ENCODE measurements around the gene FGF12.
"Not testable (repeated sequence)": the region's sequence is repeated elsewhere in the genome, so short reads cannot be mapped to it uniquely, and the experiment has no call there.

DNA sequence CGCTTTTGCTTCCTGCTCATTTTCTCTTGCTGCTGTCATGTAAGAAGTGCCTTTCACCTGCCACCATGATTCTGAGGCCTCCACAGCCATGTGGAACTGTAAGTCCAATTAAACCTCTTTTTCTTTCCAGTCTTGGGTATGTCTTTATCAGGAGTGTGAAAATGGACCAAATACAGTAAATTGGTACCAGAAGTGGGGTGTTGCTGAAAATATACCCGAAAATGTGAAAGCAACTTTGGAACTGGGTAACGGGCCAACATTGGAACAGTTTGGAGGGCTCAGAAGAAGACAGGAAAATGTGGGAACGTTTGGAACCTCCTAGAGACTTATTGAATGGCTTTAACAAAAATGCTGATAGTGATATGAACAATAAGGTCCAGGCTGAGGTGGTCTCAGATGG is 47.0 kb upstream of the FGF12 start:
- TF ChIP-seq EZH2 (IDR thresholded peaks at IDR 0.05; ENCODE audit: insufficient read depth, poor library complexity, severe bottlenecking); EZH2phosphoT487 (IDR thresholded peaks at IDR 0.05; ENCODE audit: insufficient read depth, low read depth): not testable (repeated sequence)
